ENCODE measurements around the gene TNRC18. TPM values are rescaled to one million over a fixed set of nuclear protein-coding genes. Genes with fewer than 3 reads are reported as not detected.
"Not testable (repeated sequence)": the region's sequence is repeated elsewhere in the genome, so short reads cannot be mapped to it uniquely, and the experiment has no call there.

Gene TNRC18
- total and polyA plus RNA-seq, 2 donors (not counting 3 experiments of a cell fraction or from before 2014, with no cell fraction given), result 14.8 to 64.6 TPM

DNA sequence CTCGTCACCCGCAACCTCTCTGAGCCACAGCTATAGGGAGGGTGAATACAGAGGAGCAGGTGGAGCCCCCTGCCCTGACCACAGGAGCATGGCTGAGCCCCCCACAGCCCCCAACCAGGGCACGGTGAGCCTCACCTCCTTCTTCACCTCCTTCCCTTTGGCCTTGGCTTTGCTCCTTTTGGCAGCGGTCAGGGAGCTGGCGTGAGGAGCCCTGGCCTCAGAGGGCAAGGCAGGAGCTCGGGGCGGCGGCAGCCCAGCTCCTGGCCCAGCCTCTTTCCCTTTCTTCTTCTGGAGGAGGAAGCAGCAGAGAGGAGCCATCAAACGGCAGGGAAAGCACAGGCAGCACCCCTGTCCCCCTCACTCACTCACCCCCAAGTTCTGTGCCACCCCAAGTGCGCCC, 98.7 kb downstream of the TNRC18 start:
- BruUV-seq (replicated peaks), result no TSS peak
- intact Hi-C loops (cut with micrococcal nuclease), result no loop called here
- TF ChIP-seq MYC (IDR thresholded peaks at IDR 0.05; ENCODE audit: low read depth, low read length) (no peak), MAX (IDR thresholded peaks at IDR 0.05; ENCODE audit: insufficient read depth, insufficient read length) (no peak), POLR2AphosphoS5 (IDR thresholded peaks at IDR 0.05; ENCODE audit: insufficient read depth, low read depth, low read length) (no peak), POLR2A (IDR thresholded peaks at IDR 0.05; ENCODE audit: low read depth, low read length) (no peak), JUN (IDR thresholded peaks at IDR 0.05; ENCODE audit: borderline replicate concordance, insufficient read depth, insufficient read length, low read depth) (no peak), CTCF (IDR thresholded peaks at IDR 0.05; ENCODE audit: extremely low read depth in 1 of 2, insufficient read depth in 1 of 2, low read depth in 1 of 2, low read length in 2 of 2) (no peak), GATA2 (IDR thresholded peaks at IDR 0.05; ENCODE audit: insufficient read depth, insufficient read length, low read depth, low read length) (no peak), FOS (IDR thresholded peaks at IDR 0.05; ENCODE audit: borderline replicate concordance, insufficient read depth, low read length) (no peak)

DNA sequence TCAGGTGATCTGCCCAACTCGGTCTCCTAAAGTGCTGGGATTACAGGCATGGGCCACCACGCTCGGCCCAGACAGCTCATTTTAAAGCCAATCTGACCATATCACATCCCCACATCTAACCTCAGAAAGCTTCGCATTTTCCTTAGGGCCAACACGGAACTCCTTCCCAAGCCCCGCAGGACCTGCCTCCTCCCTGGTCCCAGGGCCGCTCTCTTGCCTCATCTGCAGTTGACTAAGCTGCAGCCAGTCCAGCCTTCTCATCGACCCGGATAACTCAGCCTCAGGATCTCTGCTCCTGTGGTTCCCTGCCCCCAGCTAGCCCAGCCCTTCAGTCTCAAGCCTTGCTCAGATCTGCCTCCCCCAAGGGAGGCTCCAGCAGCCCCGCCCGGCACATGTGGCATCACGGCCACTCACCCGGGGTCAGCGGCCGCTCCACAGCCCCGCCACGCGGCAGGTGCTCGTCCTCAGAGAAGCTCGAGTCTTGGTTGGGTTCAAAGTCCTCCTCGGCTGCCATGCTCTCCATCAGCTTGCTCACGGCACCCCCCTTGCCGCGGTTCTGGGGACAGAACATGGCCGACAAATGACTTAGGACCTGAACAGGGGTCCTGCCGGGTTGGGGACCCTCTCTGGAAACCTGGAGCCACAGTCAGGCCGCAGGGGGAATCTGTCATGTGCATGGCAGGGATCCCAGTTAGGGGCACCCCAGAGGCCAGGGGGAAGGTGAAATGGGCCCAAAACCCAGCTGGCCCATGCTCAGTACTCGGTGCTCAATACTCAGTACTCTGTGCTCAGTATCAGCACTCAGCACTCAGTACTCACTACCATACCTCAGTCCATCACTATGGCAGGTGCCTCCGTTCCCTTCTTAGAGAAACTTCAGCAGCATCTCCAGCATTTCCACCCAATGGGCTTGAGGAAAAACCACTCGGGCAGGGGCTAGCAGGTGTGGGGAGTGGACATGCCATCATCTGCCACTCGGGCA, 99.5 kb downstream of the TNRC18 start:
- not testable (repeated sequence) for FAIRE-seq

More for the DNA sequence above, 98.7 kb downstream of the TNRC18 start:
- no peaks in the 10 kb centered on the region for H3K9me1 ChIP-seq (replicated peaks; ENCODE audit: control insufficient read depth, extremely low read depth, insufficient read depth, low read length)
- H3K36me3 ChIP-seq (ENCODE audit: control insufficient read depth in 2 of 2, extremely low read depth in 1 of 2, insufficient read depth in 2 of 2, low read length in 2 of 2), result peaks cover 0 to 32% of the 10 kb centered on the region in 2 experiments
- no peak overlapping the region for H3K4me3 ChIP-seq (replicated peaks in 1 of 3; ENCODE audit: insufficient read depth in 1 of 3, low read depth in 1 of 3, low read length in 3 of 3)
- H3K27ac ChIP-seq (ENCODE audit: insufficient read depth, low read depth, low read length), result no peak overlapping the region
- H3K4me2 ChIP-seq (ENCODE audit: insufficient read depth, low read length), result no peak overlapping the region
- H3K79me2 ChIP-seq (ENCODE audit: control insufficient read depth, insufficient read depth, low read length), result no peaks in the 10 kb centered on the region
- no peaks in the 10 kb centered on the region for H3K27me3 ChIP-seq (ENCODE audit: control insufficient read depth in 2 of 2, insufficient read depth in 2 of 2, low read length in 2 of 2)
- CTCF ChIA-PET, result no interaction called here
- no peaks in the 10 kb centered on the region for H3K9me3 ChIP-seq (replicated peaks; ENCODE audit: control insufficient read depth, insufficient read depth, low read length)
- DNase-seq (ENCODE audit: low read depth, low spot score), result no peak
- dilution Hi-C loops (cut with MboI; ENCODE audit: extremely low pct_ligation_motif_present, low sequenced_read_pairs), result no loop called here
- H4K20me1 ChIP-seq (replicated peaks; ENCODE audit: control insufficient read depth, extremely low read depth, insufficient read depth, low read length), result no peaks in the 10 kb centered on the region
- POLR2A ChIA-PET, result interaction anchor here (0.7 kb wide), 1 partner anchor 39 kb away, joined by 4 read pairs; no protein-coding TSS in a partner anchor
- H2AFZ ChIP-seq (ENCODE audit: low read depth, low read length), result no peak overlapping the region
- no peak overlapping the region for H3K9ac ChIP-seq (replicated peaks; ENCODE audit: extremely low read depth, insufficient read depth, low read length)
- no peaks in the 10 kb centered on the region for H3K4me1 ChIP-seq (ENCODE audit: control insufficient read depth, extremely low read depth, insufficient read depth, low read length)
- FAIRE-seq, result no peak

More for the DNA sequence above, 99.5 kb downstream of the TNRC18 start:
- DNase-seq (ENCODE audit: low read depth, low spot score); H3K9me3 ChIP-seq (replicated peaks; ENCODE audit: control insufficient read depth, insufficient read depth, low read length); CTCF ChIA-PET; BruUV-seq (replicated peaks); POLR2A ChIA-PET; H4K20me1 ChIP-seq (replicated peaks; ENCODE audit: control insufficient read depth, extremely low read depth, insufficient read depth, low read length); H3K4me3 ChIP-seq (replicated peaks in 1 of 3; ENCODE audit: insufficient read depth in 1 of 3, low read depth in 1 of 3, low read length in 3 of 3); H3K79me2 ChIP-seq (ENCODE audit: control insufficient read depth, insufficient read depth, low read length); H3K27me3 ChIP-seq (ENCODE audit: control insufficient read depth in 2 of 2, insufficient read depth in 2 of 2, low read length in 2 of 2); dilution Hi-C loops (cut with MboI; ENCODE audit: extremely low pct_ligation_motif_present, low sequenced_read_pairs); intact Hi-C loops (cut with micrococcal nuclease); H3K4me1 ChIP-seq (ENCODE audit: control insufficient read depth, extremely low read depth, insufficient read depth, low read length); H3K9ac ChIP-seq (replicated peaks; ENCODE audit: extremely low read depth, insufficient read depth, low read length); H3K4me2 ChIP-seq (ENCODE audit: insufficient read depth, low read length); H3K27ac ChIP-seq (ENCODE audit: insufficient read depth, low read depth, low read length); H3K9me1 ChIP-seq (replicated peaks; ENCODE audit: control insufficient read depth, extremely low read depth, insufficient read depth, low read length); H2AFZ ChIP-seq (ENCODE audit: low read depth, low read length): not testable (repeated sequence)
- peaks cover 0 to 33% of the 10 kb centered on the region in 2 experiments for H3K36me3 ChIP-seq (ENCODE audit: control insufficient read depth in 2 of 2, extremely low read depth in 1 of 2, insufficient read depth in 2 of 2, low read length in 2 of 2)
